HG02981 (cell line): ENCODE measurements around the gene LIMA1.
"Not testable (repeated sequence)": the region's sequence is repeated elsewhere in the genome, so short reads cannot be mapped to it uniquely, and the experiment has no call there.

Experiments used
- ATAC-seq: cut with Tn5 transposase; IDR thresholded peaks from one replicate; pipeline ENCODE4 v1.9.1; 2021; ENCODE audit warnings: mild to moderate bottlenecking, moderate library complexity; ENCODE audit not compliant: unreplicated experiment

LIMA1 gene

GRCh38 chr12:50249464-50250182 is 33.7 kb downstream of the LIMA1 start:
- no peak for ATAC-seq

- ATAC-seq, result no peak
These were observed 34.4 kb downstream of the LIMA1 start for GRCh38 chr12:50248883-50249282.

GRCh38 chr12:50248411-50248810 is 34.9 kb downstream of the LIMA1 start:
- no peak for ATAC-seq

- ATAC-seq, result not testable (repeated sequence)
These were observed 35.7 kb downstream of the LIMA1 start for GRCh38 chr12:50247665-50248064.

- ATAC-seq, result peak; percentile 52
These were observed 36.3 kb downstream of the LIMA1 start for GRCh38 chr12:50246873-50247612.

- ATAC-seq, result no peak
These were observed 37.0 kb downstream of the LIMA1 start for GRCh38 chr12:50246197-50246865.

GRCh38 chr12:50243507-50243906 is 39.8 kb downstream of the LIMA1 start:
- ATAC-seq, result no peak

- no peak for ATAC-seq
These were observed 40.5 kb downstream of the LIMA1 start for GRCh38 chr12:50242751-50243191.

GRCh38 chr12:50241178-50241577 is 42.1 kb downstream of the LIMA1 start:
- no peak for ATAC-seq

- ATAC-seq, result no peak
These were observed 42.6 kb downstream of the LIMA1 start for GRCh38 chr12:50240792-50241114.

GRCh38 chr12:50240096-50240791 is 43.1 kb downstream of the LIMA1 start:
- ATAC-seq, result no peak

- no peak for ATAC-seq
These were observed 43.9 kb downstream of the LIMA1 start for GRCh38 chr12:50239355-50239891.

GRCh38 chr12:50234347-50234746 is 49.0 kb downstream of the LIMA1 start:
- no peak for ATAC-seq

GRCh38 chr12:50232771-50233209 is 50.5 kb downstream of the LIMA1 start:
- no peak for ATAC-seq

GRCh38 chr12:50232206-50232605 is 51.1 kb downstream of the LIMA1 start:
- ATAC-seq, result no peak

- no peak for ATAC-seq
These were observed 52.0 kb downstream of the LIMA1 start for GRCh38 chr12:50231346-50231745.

GRCh38 chr12:50230217-50230616 is 53.1 kb downstream of the LIMA1 start:
- ATAC-seq, result no peak

GRCh38 chr12:50224026-50224692 is 59.2 kb downstream of the LIMA1 start:
- peak; percentile 60 for ATAC-seq

- no peak for ATAC-seq
These were observed 61.0 kb downstream of the LIMA1 start for GRCh38 chr12:50222275-50222783.
